ENCODE results near the gene FHOD3. TPM values are rescaled to one million over a fixed set of nuclear protein-coding genes. Genes with fewer than 3 reads are reported as not detected.

The FHOD3 gene
- total RNA-seq, 1 donor from 2014 or later, result 5.6 TPM

- peak in 1 of 2 donors; percentile 62 for DNase-seq (ENCODE audit: extremely low spot score in 2 of 2)
- no peak for TF ChIP-seq POLR2A (IDR thresholded peaks at IDR 0.05)
- TF ChIP-seq, protein P1, sequence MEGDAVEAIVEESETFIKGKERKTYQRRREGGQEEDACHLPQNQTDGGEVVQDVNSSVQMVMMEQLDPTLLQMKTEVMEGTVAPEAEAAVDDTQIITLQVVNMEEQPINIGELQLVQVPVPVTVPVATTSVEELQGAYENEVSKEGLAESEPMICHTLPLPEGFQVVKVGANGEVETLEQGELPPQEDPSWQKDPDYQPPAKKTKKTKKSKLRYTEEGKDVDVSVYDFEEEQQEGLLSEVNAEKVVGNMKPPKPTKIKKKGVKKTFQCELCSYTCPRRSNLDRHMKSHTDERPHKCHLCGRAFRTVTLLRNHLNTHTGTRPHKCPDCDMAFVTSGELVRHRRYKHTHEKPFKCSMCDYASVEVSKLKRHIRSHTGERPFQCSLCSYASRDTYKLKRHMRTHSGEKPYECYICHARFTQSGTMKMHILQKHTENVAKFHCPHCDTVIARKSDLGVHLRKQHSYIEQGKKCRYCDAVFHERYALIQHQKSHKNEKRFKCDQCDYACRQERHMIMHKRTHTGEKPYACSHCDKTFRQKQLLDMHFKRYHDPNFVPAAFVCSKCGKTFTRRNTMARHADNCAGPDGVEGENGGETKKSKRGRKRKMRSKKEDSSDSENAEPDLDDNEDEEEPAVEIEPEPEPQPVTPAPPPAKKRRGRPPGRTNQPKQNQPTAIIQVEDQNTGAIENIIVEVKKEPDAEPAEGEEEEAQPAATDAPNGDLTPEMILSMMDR (IDR thresholded peaks at IDR 0.05), result no peak
- TF ChIP-seq POLR2AphosphoS5 (IDR thresholded peaks at IDR 0.05; ENCODE audit: insufficient read depth in 1 of 2, low read depth in 1 of 2), result no peak
Observed at GRCh38 chr18:36455931-36456330, 158.4 kb downstream of the FHOD3 start.

DNA sequence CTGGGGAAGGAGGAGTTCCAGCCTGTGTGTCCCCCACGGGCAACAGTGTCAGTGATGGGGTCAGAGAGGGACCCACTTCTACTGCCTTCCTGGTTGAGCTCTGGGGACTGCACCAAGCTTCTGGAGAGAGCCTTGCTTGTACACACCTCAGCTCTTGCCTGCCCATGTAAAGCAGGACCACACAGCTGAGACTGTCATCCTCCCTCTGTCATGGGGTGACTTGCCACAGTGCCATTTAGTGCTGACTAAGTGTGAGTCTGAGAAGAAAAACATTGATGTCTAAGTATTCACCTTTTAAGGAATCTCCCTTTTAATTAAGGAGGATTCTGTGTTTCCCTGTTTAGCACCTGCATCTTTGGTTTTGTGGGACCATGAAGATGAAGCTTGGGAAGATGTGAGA is 159.1 kb downstream of the FHOD3 start:
- Histone ChIP-seq H3K36me3 (no peaks in the 10 kb centered on the region), H3K4me3 (no peak overlapping the region), H3K9me3 (no peaks in the 10 kb centered on the region), H3K4me1 (no peaks in the 10 kb centered on the region), H3K27me3 (no peaks in the 10 kb centered on the region), H3K27ac (no peak overlapping the region)
- TF ChIP-seq, protein P1 (IDR thresholded peaks at IDR 0.05), result no peak
- no peak for TF ChIP-seq POLR2AphosphoS5 (IDR thresholded peaks at IDR 0.05; ENCODE audit: insufficient read depth in 1 of 2, low read depth in 1 of 2)
- no peak for TF ChIP-seq POLR2A (IDR thresholded peaks at IDR 0.05)
- intact Hi-C loops (cut with DNase I), result no loop called here
- no peak for DNase-seq (ENCODE audit: extremely low spot score in 2 of 2)

More at GRCh38 chr18:36455931-36456330, 158.4 kb downstream of the FHOD3 start:
- Histone ChIP-seq H3K4me1 (no peaks in the 10 kb centered on the region), H3K27me3 (no peaks in the 10 kb centered on the region), H3K36me3 (no peaks in the 10 kb centered on the region), H3K27ac (no peak overlapping the region), H3K9me3 (no peaks in the 10 kb centered on the region), H3K4me3 (no peak overlapping the region)
- intact Hi-C loops (cut with DNase I), result no loop called here

DNA sequence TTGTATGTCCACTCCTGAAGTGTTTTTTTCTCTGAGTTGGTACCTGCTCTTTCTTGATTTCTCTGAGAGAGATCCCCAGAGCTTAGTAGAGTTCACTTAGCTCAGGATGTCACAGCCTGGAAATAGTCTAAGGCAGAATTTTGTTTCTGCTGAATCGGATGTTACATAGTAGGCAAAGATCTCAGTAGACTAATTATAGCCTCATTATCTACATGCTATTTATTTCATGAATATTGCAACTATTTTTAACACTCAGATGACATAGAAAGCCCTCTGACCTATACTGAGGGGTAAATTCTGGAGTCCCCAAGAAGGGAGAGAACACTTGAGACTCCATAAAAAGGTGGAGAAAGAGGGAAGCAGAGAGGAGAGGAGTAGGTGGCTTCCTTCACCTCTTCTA is 160.2 kb downstream of the FHOD3 start:
- Histone ChIP-seq H3K27me3 (no peaks in the 10 kb centered on the region), H3K4me3 (no peak overlapping the region), H3K4me1 (no peaks in the 10 kb centered on the region), H3K9me3 (no peaks in the 10 kb centered on the region), H3K27ac (no peak overlapping the region), H3K36me3 (no peaks in the 10 kb centered on the region)
- intact Hi-C loops (cut with DNase I), result no loop called here
- TF ChIP-seq, protein P1 (IDR thresholded peaks at IDR 0.05), result no peak
- TF ChIP-seq POLR2AphosphoS5 (IDR thresholded peaks at IDR 0.05; ENCODE audit: insufficient read depth in 1 of 2, low read depth in 1 of 2) (no peak), POLR2A (IDR thresholded peaks at IDR 0.05) (no peak)
- DNase-seq (ENCODE audit: extremely low spot score in 2 of 2), result peak in 1 of 2 donors; percentile 8

DNA sequence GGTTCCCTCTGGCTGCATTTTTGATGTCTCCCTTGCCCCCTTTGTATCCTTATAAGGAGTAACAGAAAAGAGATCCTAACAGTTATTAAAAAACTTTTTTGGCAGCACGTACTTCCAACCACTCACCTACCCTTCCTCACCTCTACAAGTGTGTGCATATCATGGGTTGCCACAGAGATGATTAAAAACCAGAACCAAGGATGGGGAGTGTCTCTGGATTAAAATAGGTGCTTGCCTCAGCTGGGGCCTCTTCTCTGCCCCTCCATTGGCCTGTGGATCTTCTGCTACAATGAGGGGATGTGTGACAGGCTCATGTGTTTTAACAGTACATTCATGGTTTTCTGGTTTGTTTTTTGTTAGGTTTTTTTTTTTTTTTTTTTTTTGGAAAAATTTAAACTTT is 160.8 kb downstream of the FHOD3 start:
- intact Hi-C loops (cut with DNase I), result no loop called here

GRCh38 chr18:36459203-36459602 is 161.7 kb downstream of the FHOD3 start:
- no peaks in the 10 kb centered on the region for H3K27me3 ChIP-seq
- H3K27ac ChIP-seq, result no peak overlapping the region
- H3K36me3 ChIP-seq, result no peaks in the 10 kb centered on the region
- H3K4me3 ChIP-seq, result no peak overlapping the region
- TF ChIP-seq, protein P1 (IDR thresholded peaks at IDR 0.05), result no peak
- TF ChIP-seq POLR2A (IDR thresholded peaks at IDR 0.05), result no peak
- no peak for TF ChIP-seq POLR2AphosphoS5 (IDR thresholded peaks at IDR 0.05; ENCODE audit: insufficient read depth in 1 of 2, low read depth in 1 of 2)
- no peak for DNase-seq (ENCODE audit: extremely low spot score in 2 of 2)
- intact Hi-C loops (cut with DNase I), result no loop called here
- H3K4me1 ChIP-seq, result no peaks in the 10 kb centered on the region
- H3K9me3 ChIP-seq, result no peaks in the 10 kb centered on the region

More for the DNA sequence above, 160.8 kb downstream of the FHOD3 start:
- Histone ChIP-seq H3K27ac (no peak overlapping the region), H3K27me3 (no peaks in the 10 kb centered on the region), H3K4me3 (no peak overlapping the region), H3K9me3 (no peaks in the 10 kb centered on the region), H3K4me1 (no peaks in the 10 kb centered on the region), H3K36me3 (no peaks in the 10 kb centered on the region)
- no peak for TF ChIP-seq POLR2AphosphoS5 (IDR thresholded peaks at IDR 0.05; ENCODE audit: insufficient read depth in 1 of 2, low read depth in 1 of 2)
- TF ChIP-seq, protein P1 (IDR thresholded peaks at IDR 0.05), result no peak
- TF ChIP-seq POLR2A (IDR thresholded peaks at IDR 0.05), result no peak
- peak in 1 of 2 donors; percentile 20 for DNase-seq (ENCODE audit: extremely low spot score in 2 of 2)
